TTC549 (cell line): ENCODE data around the gene EDA.
"Not testable (repeated sequence)": the region's sequence is repeated elsewhere in the genome, so short reads cannot be mapped to it uniquely, and the experiment has no call there.

Experiments
- FAIRE-seq: peaks from 2 replicates; lab custom pipeline; 2012; peaks lifted over from hg19 to GRCh38; lab: Jason Lieb, UNC

EDA gene

DNA sequence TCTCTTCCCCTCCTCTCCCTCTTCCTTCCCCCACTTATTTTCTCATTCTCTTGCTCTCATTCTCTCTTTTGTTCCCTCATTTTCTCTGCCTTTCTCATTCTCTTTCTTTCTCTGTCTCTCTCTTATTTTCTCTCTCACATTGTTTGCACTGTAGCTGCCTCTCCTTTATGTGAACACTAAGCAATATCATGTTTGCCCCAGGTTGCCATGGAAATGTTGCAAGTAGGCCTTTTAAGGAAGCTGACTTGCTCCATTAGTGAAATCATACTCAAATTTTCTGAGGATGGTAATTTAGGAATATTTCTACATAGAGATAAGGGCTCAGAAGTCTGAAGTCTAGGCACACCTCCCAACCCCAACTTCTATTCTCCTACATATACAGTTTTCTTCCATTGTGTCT is 130.1 kb downstream of the EDA start:
- FAIRE-seq, result no peak

DNA sequence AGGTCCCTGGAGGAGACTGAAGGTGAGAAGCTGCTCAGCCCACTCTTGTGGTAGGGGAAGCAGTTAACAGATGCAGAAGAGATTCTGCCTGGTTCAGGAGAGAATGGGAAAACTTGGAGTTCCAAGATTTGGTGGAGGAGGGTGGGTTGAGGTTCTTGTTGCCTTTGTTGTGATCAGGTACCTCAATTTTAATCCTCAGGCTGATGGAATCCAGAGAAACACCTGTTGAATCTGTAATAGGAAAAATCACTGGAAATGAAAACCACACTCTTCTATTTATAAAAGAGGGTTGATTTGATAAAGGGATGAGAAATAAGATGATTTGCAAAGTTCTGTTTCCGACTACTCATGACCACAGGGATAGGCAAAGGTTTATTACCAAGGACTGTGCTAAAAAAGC is 132.1 kb downstream of the EDA start:
- FAIRE-seq, result no peak

DNA sequence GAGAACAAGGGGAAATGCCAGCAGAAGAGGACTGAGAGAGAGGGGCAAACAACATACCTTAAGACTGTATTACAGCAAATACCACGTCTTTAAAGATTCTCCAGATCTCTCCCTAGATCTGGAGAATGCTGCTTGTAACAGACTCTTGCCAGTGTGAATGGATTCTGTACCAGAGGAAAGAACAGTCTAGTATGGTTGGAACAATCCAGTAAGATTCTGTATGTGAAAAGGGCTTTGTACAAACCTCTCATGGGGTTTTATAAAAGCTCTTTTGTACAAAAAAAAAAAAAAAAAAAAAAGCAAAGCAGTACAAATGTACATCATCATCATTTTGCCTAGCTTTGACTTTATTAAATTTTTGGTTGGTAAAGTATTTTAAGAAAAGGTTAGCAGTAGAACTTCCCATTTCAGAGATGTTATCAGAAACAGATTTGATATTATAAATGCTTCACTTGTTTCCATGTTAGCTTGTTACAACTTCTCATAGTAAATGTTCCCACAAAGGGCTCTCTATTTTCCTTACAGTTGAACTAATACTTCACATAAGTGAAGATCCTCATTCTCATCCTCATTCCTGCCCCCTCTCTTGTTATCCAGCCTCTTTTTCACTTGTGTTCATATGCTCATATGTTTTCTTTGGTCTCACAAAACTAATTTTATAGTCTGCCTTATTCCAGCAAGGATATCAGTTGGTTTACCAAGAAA is 144.2 kb downstream of the EDA start:
- FAIRE-seq, result no peak

DNA sequence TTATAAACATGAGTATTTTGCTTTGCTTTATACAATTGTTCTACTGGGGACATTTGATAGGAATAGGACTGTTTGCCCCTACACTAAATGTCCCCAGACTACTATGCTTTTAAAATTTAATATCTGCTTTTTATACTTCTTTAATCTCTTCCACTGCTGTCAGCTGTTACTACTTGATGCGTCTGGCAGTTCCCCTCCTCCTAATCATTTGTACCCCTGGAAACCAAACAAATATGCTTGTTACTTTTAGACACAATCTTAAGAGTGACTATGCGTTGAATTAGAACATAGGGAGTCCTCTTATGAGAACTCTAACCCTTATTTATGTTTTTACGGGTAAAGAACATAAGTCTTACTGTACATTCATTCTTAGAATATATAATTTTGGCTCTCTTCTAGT is 145.7 kb downstream of the EDA start:
- no peak for FAIRE-seq

DNA sequence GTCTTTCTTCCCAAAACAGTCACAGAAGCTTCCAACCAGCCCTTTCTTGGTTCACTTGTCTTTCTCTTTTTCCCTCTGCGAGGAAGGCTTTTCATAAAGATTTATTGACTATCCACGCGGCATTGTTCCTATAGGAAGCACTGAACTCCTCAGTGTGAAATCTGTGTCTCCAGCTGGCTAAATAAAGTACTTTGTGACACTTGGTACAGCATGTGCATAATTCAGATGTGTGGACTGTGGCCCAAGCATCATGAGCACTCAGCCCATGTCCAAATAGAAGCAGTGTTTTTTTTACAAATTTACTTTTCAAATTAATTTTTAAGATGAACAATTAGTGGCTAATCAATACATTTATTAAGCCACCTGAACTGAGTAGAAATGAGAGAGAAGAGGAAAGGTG is 146.4 kb downstream of the EDA start:
- FAIRE-seq, result no peak

DNA sequence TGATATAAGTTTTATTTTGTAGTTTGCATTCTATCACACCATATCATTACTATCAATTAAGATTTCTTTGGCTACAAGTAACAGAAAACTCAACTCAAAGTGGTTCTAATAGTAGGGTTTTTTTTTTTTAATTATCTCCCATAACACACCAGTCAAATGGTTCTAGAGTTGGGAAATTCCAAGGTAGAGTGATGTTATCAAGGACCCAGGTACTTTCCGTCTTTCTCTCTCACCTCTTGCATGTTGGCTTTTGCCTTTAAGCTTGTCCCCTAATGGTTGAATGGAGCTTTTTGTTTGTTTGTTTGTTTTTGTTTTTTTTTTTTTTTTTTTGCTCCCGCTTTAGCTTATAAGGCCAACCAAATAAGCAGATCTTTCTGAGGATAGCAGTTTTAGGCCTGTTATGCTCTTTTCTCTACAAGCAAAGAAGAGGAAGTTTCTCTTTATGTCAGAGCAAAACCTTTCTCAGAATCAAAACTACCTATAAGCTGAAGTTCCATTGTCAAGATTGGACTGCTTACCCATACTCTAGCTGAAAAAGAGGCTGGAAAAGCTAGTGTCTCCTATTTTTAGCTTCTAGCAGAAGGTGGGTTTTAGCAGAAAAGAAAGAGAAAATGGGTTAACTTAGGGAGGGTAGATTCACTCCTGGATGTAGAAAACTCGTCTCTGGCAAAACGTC is 177.5 kb downstream of the EDA start:
- FAIRE-seq, result no peak

DNA sequence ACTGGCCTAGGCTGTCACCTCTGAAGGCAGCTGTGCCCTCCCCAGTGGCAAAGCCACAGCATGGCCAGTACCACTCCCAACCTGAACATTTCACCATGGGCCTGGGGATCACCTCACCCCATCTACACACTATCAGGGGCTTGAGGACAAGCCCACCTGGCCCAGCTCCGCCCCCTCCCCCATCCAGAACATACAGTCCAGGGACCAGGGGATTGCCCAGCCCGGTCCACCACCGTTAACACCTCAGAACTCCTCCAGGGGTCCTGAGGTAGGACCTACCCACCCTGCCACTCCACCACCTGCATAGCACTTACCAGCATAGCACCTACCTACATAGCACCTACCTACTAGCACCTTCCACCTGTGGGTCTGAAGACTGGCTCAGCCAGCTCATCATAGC is 179.8 kb downstream of the EDA start:
- no peak for FAIRE-seq

DNA sequence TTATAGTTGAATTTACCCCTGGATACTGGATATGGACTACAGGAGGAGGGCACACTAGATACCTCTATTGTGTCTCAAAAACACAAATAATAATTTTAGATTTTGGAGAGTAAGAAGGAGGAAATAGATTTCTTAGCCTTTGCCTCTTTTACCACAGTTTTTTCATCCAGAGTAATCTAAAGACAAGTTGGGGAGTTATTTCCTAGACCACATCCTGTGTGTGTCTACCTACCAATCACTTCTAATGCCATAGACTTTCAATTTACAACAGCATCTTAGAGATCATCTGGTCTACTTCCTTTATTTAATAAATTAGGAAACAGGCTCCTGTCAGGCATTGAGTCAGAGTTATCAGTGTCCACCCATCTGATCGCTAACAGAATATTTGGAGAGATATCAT is 191.5 kb downstream of the EDA start:
- FAIRE-seq, result no peak

DNA sequence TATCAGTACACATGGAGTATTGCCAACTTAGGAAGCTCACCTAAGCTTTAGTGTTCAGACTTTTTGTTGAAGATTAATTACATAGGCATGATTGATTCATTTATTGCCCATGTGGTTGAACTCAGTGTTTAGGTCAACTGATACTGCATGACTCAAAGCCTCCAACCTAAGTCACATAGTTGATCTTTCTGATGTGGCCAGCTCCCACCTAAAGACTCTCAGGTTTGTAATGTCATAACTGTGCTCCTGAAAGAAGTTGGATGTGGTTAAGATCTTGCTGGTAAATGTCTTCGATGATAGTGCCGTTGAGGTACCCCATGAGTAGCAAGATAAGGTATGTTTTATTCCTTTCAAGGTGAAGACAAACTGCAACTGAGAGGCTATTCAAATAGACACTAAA is 192.5 kb downstream of the EDA start:
- no peak for FAIRE-seq

DNA sequence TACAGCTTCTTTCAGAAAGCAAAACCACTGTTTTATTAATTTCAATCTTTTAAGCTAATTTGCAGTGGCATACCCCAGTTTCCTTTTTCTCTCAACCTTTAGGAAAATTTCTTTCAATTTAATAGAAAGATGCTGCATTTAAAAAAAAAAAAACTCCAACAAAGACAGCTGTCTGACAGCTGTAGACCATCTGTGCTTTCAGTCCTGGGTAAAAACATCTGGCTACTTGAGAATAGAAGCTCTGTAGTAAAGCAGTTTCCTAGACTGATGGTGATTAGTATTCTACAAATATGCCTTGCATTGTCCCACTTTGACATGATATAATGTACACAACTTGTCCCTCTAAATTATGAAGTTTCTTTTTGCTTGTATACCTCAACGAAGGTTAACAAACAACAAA is 197.8 kb downstream of the EDA start:
- FAIRE-seq, result no peak

DNA sequence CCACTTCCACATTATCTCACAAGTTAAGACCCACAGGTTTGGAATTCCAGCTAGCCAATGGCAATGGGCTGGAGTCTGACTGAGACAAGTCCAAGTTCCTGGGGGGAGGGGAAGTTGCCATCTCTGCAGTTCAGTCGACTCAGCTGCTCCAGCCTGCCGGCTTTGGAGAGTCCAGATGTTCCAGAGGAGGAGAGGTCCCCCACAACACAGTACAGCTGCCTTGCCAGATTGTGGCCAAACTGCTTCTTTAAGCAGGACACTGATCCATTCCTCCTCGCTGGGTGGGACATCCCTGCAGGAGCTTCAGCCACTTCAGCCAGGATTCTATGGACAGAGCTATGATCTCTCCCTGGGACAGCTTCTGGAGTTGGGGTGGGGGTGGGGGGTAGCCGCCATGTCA is 199.2 kb downstream of the EDA start:
- no peak for FAIRE-seq

DNA sequence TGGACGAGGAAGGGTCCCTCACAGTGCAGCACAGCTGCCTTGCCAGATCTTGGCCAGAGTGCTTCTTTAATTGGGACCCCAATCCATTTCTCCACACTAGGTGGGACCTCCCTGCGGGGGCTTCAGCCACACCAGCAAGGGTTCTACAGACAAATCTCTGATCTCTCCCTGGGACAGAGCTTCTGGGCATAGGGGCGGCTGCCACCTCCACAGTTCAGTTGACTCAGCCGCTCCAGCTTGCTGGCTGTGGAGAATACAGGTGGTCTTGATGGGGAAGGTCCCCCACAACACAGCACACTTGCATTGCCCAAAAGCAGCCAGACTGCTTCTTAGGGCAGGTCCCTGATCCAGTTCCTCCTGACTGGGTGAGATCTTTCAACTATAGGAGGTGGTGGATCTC is 199.6 kb downstream of the EDA start:
- no peak for FAIRE-seq

DNA sequence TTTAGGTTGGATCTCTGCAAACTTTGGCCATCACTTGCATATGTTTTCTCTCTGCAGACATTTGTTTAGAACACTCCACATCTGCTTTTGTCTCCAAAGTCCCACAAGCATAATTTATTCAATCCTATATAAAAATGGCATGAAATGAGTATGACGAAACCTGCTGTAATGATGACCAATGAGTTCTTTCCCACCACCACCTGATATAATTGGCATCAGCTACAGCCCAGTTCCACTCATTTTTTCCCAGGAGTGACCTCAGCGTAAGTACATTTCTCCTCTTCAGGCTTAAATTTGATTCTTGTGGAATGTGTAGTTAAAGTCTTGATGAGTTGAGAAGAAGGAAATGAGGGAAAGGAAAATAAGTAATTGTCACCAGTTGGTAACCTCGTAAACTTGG is 228.7 kb downstream of the EDA start:
- no peak for FAIRE-seq

DNA sequence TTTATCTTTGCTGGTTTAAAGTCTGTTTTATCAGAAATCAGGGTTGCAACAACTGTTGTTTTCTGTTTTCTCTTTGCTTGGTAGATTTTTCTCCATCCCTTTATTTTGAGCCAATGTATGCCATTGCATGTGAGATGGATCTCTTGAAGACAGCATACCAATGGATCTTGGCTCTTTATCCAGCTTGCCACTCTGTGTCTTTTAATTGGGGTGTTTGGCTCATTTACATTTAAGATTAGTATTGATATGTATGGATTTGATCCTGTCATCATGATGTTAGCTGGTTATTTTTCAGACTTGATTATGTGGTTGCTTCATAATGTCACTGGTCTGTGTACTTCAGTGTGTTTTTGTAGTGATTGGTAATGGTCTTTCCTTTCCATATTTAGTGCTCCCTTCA is 244.1 kb downstream of the EDA start:
- FAIRE-seq, result not testable (repeated sequence)

DNA sequence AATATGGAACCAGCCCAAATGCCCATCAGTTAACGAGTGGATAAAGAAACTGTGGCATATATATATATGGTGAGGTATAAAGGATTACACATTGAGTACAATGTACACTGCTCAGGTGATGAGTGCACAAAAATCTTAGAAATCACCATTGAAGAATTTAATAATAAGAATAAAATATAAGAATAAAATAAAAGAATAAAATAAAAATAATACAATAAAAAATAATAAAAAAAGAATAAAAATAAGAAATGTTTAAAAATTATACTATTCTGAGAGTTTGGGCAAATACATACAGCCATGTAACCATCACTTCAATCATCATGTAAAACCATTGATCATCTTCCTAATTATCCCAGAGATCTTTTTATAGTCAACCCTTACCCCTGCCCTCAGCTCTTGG is 260.3 kb downstream of the EDA start:
- FAIRE-seq, result no peak

DNA sequence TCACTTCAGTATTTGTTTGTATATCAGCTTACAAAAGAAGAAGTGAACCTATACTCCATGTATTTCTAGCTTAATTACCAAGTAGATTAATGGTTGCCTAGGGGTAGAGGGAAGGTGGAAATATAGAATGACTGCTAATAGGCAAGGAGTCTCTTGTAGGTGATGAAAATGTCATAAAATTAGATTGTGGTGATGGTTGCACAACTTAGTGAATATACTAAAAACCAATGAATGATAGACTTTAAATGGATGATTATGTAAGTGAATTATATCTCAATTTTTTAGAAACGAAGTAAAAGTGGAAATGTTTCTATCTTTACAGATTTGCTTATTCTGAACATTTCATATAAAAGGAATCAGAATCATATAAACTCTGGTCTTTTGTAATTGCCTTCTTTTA is 268.3 kb downstream of the EDA start:
- no peak for FAIRE-seq

DNA sequence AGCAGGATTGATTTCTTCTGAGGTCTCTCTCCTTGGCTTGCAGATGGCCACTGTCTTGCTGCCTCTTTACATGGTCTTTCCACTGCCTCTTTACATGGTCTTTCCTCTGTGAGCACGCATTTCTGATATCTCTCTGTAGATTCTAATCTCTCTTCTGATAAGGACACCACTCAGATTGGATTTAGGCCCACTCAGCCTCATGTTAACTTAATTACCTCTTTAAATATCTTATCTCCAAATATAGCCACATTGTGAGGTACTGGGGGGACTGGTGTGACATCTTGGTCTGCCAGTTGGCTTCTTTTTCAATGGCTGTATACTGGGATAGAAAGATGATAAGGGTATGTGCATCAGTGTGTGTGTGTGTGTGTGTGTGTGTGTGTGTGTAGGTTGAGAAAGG is 280.1 kb downstream of the EDA start:
- no peak for FAIRE-seq

DNA sequence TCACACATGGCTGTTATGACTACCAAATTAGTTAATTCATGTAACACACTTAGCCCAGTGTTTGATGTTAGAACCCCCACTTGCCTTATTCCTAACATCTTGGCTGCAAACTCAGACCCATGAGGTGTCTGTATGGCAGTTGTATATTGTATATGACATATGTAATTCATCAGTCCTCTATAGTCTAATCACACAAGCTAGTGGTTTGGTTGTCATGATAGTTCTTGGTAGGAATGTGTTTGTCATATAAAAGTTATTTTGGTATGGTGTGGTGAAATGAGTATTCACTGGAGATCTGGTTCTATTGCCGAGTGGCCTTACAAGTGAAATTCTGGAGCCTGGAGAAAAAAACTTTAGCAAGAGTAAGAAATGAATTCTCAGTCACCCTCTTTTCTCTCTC is 284.6 kb downstream of the EDA start:
- FAIRE-seq, result no peak

DNA sequence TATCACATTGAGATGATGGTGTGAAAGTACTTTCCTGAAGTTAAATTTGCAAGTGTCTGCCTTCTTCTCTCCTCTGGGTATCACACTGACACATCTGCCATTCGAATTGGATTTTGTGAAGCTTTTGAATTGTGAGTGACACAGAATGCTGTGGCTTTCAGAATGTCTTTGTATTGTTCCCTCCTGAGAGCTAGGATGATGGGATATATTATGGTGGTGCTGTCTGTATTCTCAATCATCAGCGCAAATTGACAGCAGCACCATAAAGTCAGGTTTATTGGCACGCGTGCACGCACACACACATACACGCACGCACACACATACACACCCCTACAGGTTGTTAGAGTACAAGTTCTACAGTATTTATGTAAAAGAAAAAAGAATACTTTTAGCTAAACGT is 290.5 kb downstream of the EDA start:
- no peak for FAIRE-seq

DNA sequence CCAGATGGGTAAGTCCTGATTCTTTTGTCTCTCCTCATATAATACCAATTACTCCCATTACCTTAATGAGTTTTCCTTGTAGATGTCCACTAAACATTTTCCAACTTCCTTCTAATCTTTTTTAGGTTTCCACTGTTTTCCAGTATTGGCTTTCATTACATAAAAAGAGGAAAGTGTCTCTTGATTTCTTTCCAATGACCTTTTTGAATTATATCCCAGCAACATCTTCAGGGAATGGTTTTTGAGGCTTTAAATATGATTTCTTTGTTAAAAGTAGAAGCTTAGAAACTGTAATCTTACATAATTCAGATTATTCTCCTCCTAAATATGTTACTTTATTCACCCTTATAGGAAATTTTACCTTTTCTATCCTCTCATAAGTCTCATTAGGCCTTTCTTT is 298.9 kb downstream of the EDA start:
- FAIRE-seq, result no peak

DNA sequence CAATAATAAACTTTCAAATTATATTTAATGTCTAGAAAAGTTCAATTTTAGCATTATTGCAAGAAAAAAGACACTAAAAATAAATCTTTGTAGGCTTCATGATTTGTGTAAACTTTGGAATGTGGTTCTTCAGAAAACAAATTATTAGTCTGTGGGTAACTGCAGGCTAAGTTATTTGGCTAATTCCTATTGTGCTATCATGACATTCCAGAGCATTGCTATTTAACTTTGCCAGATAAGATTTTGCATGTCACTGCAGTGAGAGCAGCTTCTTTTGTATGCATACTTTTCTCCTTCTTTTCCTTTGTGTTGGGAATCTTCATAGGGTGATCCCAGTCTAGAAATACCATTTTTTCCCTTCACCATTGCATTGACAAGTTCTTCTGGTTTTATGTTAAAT is 303.8 kb downstream of the EDA start:
- FAIRE-seq, result no peak

DNA sequence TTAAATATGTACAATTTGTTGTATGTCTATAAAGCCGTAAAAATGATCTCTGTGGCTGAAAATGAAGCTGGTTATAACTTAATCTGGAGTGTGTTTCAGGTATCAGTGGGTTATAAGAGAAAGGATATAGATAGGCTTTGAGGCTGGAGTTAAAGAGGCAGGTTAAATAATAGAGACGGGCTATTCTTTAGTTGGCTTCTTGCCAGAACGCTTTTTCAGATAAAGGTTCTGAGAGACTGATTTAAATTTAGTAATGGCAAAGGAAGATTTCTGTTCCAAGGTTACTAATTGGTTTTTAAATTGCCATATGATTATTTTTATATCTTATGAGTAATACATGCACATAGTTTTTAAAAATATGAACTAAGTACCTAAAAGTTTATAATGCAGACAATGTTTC is 316.4 kb downstream of the EDA start:
- no peak for FAIRE-seq

DNA sequence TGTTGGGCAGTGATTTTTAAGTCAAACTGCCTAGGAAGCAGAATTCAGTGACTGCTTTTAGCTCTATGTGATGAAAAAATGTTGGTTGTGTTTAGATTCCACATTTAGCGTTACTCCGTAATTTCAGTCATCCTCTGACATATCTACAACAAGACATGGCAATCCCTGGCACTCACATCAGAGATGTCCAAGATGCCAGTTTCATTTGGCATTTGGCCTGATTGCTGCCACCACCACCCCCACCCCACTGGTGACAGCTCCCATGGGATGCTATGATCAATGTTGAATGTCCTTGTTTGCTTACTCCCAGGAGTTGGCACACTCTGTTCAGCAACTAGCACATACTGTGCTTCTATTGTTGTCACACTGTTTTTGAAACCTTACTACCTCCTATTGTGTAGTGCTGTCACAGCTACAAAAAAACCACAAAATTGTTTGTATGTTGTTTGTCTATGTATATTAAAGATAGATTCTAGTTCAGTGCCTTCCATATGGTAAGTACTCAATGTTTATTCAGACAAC is 332.4 kb downstream of the EDA start:
- FAIRE-seq, result no peak

DNA sequence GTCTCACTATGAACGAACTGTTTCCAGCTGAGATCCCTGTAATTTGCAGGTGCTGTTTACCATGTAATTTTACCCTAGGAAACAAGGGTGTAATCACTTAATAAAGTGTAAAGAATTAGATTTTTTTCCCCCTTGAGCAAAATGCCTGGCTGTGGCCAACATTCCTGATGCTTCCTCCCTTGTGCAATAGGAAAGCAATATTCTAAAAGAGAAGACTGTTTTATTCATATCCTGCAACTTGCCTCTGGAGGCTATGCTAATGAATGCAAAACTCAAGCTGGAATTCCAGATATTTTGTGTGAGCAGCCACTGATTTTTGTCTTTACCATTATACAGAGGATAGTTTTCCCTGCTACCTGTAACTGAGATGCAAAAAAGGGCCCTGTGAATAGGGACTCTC is 335.8 kb downstream of the EDA start:
- no peak for FAIRE-seq
